ENCODE measurements around the gene TRAPPC5.

DNA sequence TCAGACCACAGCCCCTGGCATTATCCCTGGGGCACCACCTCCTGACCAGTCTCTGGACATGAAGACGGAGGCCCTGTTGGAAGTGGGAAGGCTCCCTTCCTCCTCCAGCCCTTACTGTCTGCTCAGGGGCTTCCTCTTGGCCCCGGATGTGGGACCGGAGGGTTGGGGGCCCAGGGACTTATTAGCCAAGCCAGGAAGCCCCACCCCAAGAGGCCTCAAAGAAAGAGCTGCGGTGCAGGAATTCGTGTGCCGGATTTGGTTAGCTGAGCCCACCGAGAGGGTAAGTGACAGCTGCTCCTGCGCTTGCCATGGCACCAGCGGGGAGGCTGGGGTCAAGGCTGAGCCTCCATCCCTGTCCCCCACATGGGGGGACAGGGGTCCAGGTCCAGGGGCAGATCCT, 11.8 kb upstream of the TRAPPC5 start, which contains the start of gene RETN:
- TF ChIP-seq ZFP30 (CRISPR knock-in tag; IDR thresholded peaks at IDR 0.05) = no peak
- TF ChIP-seq ISL1 (CRISPR knock-in tag; IDR thresholded peaks at IDR 0.05) = no peak
- TF ChIP-seq ZC3H10 (CRISPR knock-in tag; IDR thresholded peaks at IDR 0.05) = no peak
- TF ChIP-seq, protein P1, sequence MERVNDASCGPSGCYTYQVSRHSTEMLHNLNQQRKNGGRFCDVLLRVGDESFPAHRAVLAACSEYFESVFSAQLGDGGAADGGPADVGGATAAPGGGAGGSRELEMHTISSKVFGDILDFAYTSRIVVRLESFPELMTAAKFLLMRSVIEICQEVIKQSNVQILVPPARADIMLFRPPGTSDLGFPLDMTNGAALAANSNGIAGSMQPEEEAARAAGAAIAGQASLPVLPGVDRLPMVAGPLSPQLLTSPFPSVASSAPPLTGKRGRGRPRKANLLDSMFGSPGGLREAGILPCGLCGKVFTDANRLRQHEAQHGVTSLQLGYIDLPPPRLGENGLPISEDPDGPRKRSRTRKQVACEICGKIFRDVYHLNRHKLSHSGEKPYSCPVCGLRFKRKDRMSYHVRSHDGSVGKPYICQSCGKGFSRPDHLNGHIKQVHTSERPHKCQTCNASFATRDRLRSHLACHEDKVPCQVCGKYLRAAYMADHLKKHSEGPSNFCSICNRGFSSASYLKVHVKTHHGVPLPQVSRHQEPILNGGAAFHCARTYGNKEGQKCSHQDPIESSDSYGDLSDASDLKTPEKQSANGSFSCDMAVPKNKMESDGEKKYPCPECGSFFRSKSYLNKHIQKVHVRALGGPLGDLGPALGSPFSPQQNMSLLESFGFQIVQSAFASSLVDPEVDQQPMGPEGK (CRISPR knock-in tag; IDR thresholded peaks at IDR 0.05; ENCODE audit: borderline replicate concordance) = no peak
- TF ChIP-seq, protein P2, sequence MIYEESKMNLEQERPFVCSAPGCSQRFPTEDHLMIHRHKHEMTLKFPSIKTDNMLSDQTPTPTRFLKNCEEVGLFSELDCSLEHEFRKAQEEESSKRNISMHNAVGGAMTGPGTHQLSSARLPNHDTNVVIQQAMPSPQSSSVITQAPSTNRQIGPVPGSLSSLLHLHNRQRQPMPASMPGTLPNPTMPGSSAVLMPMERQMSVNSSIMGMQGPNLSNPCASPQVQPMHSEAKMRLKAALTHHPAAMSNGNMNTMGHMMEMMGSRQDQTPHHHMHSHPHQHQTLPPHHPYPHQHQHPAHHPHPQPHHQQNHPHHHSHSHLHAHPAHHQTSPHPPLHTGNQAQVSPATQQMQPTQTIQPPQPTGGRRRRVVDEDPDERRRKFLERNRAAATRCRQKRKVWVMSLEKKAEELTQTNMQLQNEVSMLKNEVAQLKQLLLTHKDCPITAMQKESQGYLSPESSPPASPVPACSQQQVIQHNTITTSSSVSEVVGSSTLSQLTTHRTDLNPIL (CRISPR knock-in tag; IDR thresholded peaks at IDR 0.05; ENCODE audit: low read depth) = no peak
- no peak for TF ChIP-seq RARB (CRISPR knock-in tag; IDR thresholded peaks at IDR 0.05)
- TF ChIP-seq, protein P3, sequence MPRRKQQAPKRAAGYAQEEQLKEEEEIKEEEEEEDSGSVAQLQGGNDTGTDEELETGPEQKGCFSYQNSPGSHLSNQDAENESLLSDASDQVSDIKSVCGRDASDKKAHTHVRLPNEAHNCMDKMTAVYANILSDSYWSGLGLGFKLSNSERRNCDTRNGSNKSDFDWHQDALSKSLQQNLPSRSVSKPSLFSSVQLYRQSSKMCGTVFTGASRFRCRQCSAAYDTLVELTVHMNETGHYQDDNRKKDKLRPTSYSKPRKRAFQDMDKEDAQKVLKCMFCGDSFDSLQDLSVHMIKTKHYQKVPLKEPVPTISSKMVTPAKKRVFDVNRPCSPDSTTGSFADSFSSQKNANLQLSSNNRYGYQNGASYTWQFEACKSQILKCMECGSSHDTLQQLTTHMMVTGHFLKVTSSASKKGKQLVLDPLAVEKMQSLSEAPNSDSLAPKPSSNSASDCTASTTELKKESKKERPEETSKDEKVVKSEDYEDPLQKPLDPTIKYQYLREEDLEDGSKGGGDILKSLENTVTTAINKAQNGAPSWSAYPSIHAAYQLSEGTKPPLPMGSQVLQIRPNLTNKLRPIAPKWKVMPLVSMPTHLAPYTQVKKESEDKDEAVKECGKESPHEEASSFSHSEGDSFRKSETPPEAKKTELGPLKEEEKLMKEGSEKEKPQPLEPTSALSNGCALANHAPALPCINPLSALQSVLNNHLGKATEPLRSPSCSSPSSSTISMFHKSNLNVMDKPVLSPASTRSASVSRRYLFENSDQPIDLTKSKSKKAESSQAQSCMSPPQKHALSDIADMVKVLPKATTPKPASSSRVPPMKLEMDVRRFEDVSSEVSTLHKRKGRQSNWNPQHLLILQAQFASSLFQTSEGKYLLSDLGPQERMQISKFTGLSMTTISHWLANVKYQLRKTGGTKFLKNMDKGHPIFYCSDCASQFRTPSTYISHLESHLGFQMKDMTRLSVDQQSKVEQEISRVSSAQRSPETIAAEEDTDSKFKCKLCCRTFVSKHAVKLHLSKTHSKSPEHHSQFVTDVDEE (CRISPR knock-in tag; IDR thresholded peaks at IDR 0.05) = no peak
- TF ChIP-seq ARNTL (CRISPR knock-in tag; IDR thresholded peaks at IDR 0.05; ENCODE audit: borderline replicate concordance, low read depth) = no peak
- no peak for TF ChIP-seq ZFP3 (CRISPR knock-in tag; IDR thresholded peaks at IDR 0.05)
- TF ChIP-seq, protein P4, sequence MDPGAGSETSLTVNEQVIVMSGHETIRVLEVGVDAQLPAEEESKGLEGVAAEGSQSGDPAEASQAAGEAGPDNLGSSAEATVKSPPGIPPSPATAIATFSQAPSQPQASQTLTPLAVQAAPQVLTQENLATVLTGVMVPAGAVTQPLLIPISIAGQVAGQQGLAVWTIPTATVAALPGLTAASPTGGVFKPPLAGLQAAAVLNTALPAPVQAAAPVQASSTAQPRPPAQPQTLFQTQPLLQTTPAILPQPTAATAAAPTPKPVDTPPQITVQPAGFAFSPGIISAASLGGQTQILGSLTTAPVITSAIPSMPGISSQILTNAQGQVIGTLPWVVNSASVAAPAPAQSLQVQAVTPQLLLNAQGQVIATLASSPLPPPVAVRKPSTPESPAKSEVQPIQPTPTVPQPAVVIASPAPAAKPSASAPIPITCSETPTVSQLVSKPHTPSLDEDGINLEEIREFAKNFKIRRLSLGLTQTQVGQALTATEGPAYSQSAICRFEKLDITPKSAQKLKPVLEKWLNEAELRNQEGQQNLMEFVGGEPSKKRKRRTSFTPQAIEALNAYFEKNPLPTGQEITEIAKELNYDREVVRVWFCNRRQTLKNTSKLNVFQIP (CRISPR knock-in tag; IDR thresholded peaks at IDR 0.05; ENCODE audit: borderline replicate concordance, low read depth) = no peak
